Measurements from ENCODE around the gene ADGRG7. TPM values are rescaled to one million over a fixed set of nuclear protein-coding genes. Genes with fewer than 3 reads are reported as not detected.
"Not testable (repeated sequence)": the region's sequence is repeated elsewhere in the genome, so short reads cannot be mapped to it uniquely, and the experiment has no call there.

The ADGRG7 gene
- total and polyA plus RNA-seq, 4 donors, result 2.1 to 65.5 (median 13.7) TPM

DNA sequence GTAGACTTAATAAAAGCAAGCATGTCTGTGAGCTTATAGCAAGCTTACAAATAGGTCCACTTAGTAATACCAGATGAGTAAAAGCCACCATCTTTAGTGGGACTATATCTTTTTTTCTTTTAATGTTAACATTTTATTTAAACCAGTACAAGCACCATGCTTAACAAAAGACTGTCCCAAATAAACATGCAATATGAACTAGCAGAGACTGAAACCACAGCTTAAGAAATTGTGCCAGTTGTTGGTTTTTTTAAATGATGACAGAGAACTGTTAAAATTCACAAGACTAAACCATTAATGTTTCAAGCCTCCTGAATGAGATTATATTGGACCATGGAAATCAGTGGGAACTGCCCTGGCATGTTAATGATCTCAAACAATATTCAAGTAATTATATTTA, 51.9 kb downstream of the ADGRG7 start:
- not testable (repeated sequence) for H3K9ac ChIP-seq (ENCODE audit: low read depth in 1 of 2, low read length in 2 of 2); H3K4me3 ChIP-seq (ENCODE audit: low read depth in 1 of 3, low read length in 3 of 3); H3K27ac ChIP-seq (ENCODE audit: low read depth in 1 of 2, low read length in 2 of 2); H3K4me1 ChIP-seq (ENCODE audit: control insufficient read depth in 4 of 4, insufficient read depth in 4 of 4, low read length in 3 of 4); DNase-seq (ENCODE audit: low spot score); H3K9me3 ChIP-seq (ENCODE audit: control insufficient read depth in 4 of 4, low read length in 3 of 4); H3K27me3 ChIP-seq (ENCODE audit: control insufficient read depth in 4 of 4, insufficient read depth in 4 of 4, low read length in 3 of 4)
- H3K36me3 ChIP-seq (ENCODE audit: control insufficient read depth in 4 of 4, insufficient read depth in 3 of 4, low read depth in 1 of 4, low read length in 3 of 4), result peaks cover 0 to 18% (median 8%) of the 10 kb centered on the region in 4 donors

GRCh38 chr3:100662113-100662823, 52.9 kb downstream of the ADGRG7 start:
- WGBS, result 74% methylated on average over 2 of the region's 2 CpGs

GRCh38 chr3:100665230-100665629, 55.8 kb downstream of the ADGRG7 start:
- Histone ChIP-seq H3K4me1 (ENCODE audit: control insufficient read depth in 4 of 4, insufficient read depth in 4 of 4, low read length in 3 of 4) (no peaks in the 10 kb centered on the region), H3K4me3 (ENCODE audit: low read depth in 1 of 3, low read length in 3 of 3) (no peak overlapping the region), H3K9ac (ENCODE audit: low read depth in 1 of 2, low read length in 2 of 2) (no peak overlapping the region), H3K36me3 (ENCODE audit: control insufficient read depth in 4 of 4, insufficient read depth in 3 of 4, low read depth in 1 of 4, low read length in 3 of 4) (peaks cover 2 to 19% (median 3%) of the 10 kb centered on the region in 4 donors), H3K9me3 (ENCODE audit: control insufficient read depth in 4 of 4, low read length in 3 of 4) (no peaks in the 10 kb centered on the region), H3K27me3 (ENCODE audit: control insufficient read depth in 4 of 4, insufficient read depth in 4 of 4, low read length in 3 of 4) (no peaks in the 10 kb centered on the region), H3K27ac (ENCODE audit: low read depth in 1 of 2, low read length in 2 of 2) (no peak overlapping the region)
- TF ChIP-seq NR2F2 (IDR thresholded peaks at IDR 0.05) (no peak), HNF4G (IDR thresholded peaks at IDR 0.05) (no peak), TAF1 (conservative IDR thresholded peaks at IDR 0.05) (no peak), HNF4A (conservative IDR thresholded peaks at IDR 0.05) (no peak), RXRA (IDR thresholded peaks at IDR 0.05) (no peak), GABPA (IDR thresholded peaks at IDR 0.05 in 1 of 2, conservative IDR thresholded peaks at IDR 0.05 in 1 of 2) (no peak), JUND (IDR thresholded peaks at IDR 0.05) (no peak), FOXA2 (IDR thresholded peaks at IDR 0.05) (no peak), EGR1 (IDR thresholded peaks at IDR 0.05; ENCODE audit: low read depth in 2 of 2) (no peak)
- no peak for DNase-seq (ENCODE audit: low spot score)
- WGBS, result 78% methylated on average over 7 of the region's 7 CpGs

More at GRCh38 chr3:100662113-100662823, 52.9 kb downstream of the ADGRG7 start:
- peaks cover 0 to 18% (median 8%) of the 10 kb centered on the region in 4 donors for H3K36me3 ChIP-seq (ENCODE audit: control insufficient read depth in 4 of 4, insufficient read depth in 3 of 4, low read depth in 1 of 4, low read length in 3 of 4)
- TF ChIP-seq EGR1 (IDR thresholded peaks at IDR 0.05; ENCODE audit: low read depth in 2 of 2) (no peak), MAX (IDR thresholded peaks at IDR 0.05) (no peak), RXRA (IDR thresholded peaks at IDR 0.05) (no peak), HNF4G (IDR thresholded peaks at IDR 0.05) (no peak), TAF1 (conservative IDR thresholded peaks at IDR 0.05) (no peak), ZBTB33 (IDR thresholded peaks at IDR 0.05) (no peak)
- TF ChIP-seq, protein P1, sequence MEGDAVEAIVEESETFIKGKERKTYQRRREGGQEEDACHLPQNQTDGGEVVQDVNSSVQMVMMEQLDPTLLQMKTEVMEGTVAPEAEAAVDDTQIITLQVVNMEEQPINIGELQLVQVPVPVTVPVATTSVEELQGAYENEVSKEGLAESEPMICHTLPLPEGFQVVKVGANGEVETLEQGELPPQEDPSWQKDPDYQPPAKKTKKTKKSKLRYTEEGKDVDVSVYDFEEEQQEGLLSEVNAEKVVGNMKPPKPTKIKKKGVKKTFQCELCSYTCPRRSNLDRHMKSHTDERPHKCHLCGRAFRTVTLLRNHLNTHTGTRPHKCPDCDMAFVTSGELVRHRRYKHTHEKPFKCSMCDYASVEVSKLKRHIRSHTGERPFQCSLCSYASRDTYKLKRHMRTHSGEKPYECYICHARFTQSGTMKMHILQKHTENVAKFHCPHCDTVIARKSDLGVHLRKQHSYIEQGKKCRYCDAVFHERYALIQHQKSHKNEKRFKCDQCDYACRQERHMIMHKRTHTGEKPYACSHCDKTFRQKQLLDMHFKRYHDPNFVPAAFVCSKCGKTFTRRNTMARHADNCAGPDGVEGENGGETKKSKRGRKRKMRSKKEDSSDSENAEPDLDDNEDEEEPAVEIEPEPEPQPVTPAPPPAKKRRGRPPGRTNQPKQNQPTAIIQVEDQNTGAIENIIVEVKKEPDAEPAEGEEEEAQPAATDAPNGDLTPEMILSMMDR (IDR thresholded peaks at IDR 0.05; ENCODE audit: low read depth, low read length, missing input control), result no peak
- H3K9me3 ChIP-seq (ENCODE audit: control insufficient read depth in 4 of 4, low read length in 3 of 4), result no peaks in the 10 kb centered on the region
- no peaks in the 10 kb centered on the region for H3K4me1 ChIP-seq (ENCODE audit: control insufficient read depth in 4 of 4, insufficient read depth in 4 of 4, low read length in 3 of 4)
- H3K27me3 ChIP-seq (ENCODE audit: control insufficient read depth in 4 of 4, insufficient read depth in 4 of 4, low read length in 3 of 4), result no peaks in the 10 kb centered on the region
- no peak overlapping the region for H3K27ac ChIP-seq (ENCODE audit: low read depth in 1 of 2, low read length in 2 of 2)
- no peak overlapping the region for H3K4me3 ChIP-seq (ENCODE audit: low read depth in 1 of 3, low read length in 3 of 3)
- DNase-seq (ENCODE audit: low spot score), result no peak
- no peak overlapping the region for H3K9ac ChIP-seq (ENCODE audit: low read depth in 1 of 2, low read length in 2 of 2)

- peaks cover 2 to 16% (median 2%) of the 10 kb centered on the region in 4 donors for H3K36me3 ChIP-seq (ENCODE audit: control insufficient read depth in 4 of 4, insufficient read depth in 3 of 4, low read depth in 1 of 4, low read length in 3 of 4)
- not testable (repeated sequence) for H3K9ac ChIP-seq (ENCODE audit: low read depth in 1 of 2, low read length in 2 of 2); DNase-seq (ENCODE audit: low spot score); H3K4me1 ChIP-seq (ENCODE audit: control insufficient read depth in 4 of 4, insufficient read depth in 4 of 4, low read length in 3 of 4); H3K9me3 ChIP-seq (ENCODE audit: control insufficient read depth in 4 of 4, low read length in 3 of 4); H3K27ac ChIP-seq (ENCODE audit: low read depth in 1 of 2, low read length in 2 of 2); H3K4me3 ChIP-seq (ENCODE audit: low read depth in 1 of 3, low read length in 3 of 3); H3K27me3 ChIP-seq (ENCODE audit: control insufficient read depth in 4 of 4, insufficient read depth in 4 of 4, low read length in 3 of 4)
- 74% methylated on average over 5 of the region's 6 CpGs for WGBS
Observed at GRCh38 chr3:100666699-100667098, 57.3 kb downstream of the ADGRG7 start.

DNA sequence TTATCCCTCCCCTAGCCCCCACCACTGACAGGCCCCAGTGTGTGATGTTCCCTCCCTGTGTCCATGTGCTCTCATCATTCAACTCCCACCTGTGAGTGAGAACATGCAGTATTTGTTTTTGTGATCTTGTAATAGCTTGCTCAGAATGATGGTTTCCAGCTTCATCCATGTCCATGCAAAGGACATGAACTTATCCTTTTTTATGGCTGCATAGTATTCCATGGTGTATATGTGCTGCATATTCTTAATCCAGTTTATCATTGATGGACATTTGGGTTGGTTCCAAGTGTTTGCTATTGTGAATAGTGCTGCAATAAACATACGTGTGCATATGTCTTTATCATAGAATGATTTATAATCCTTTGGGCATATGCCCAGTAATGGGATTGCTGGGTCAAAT, 57.9 kb downstream of the ADGRG7 start:
- DNase-seq (ENCODE audit: low spot score); H3K4me3 ChIP-seq (ENCODE audit: low read depth in 1 of 3, low read length in 3 of 3); H3K9ac ChIP-seq (ENCODE audit: low read depth in 1 of 2, low read length in 2 of 2); H3K9me3 ChIP-seq (ENCODE audit: control insufficient read depth in 4 of 4, low read length in 3 of 4); H3K27ac ChIP-seq (ENCODE audit: low read depth in 1 of 2, low read length in 2 of 2); H3K4me1 ChIP-seq (ENCODE audit: control insufficient read depth in 4 of 4, insufficient read depth in 4 of 4, low read length in 3 of 4); H3K27me3 ChIP-seq (ENCODE audit: control insufficient read depth in 4 of 4, insufficient read depth in 4 of 4, low read length in 3 of 4): not testable (repeated sequence)
- peaks cover 2 to 12% (median 2%) of the 10 kb centered on the region in 4 donors for H3K36me3 ChIP-seq (ENCODE audit: control insufficient read depth in 4 of 4, insufficient read depth in 3 of 4, low read depth in 1 of 4, low read length in 3 of 4)
- 77% methylated on average over 1 of the region's 1 CpG for WGBS

Data from liver (tissue), 9 donors.